GM21786 (cell line): ENCODE results near the gene DAO.
"Not testable (repeated sequence)": the region's sequence is repeated elsewhere in the genome, so short reads cannot be mapped to it uniquely, and the experiment has no call there.

ENCODE experiments used
- ATAC-seq: cut with Tn5 transposase; IDR thresholded peaks from one replicate; pipeline ENCODE4 v1.9.1; 2021; ENCODE audit not compliant: unreplicated experiment

Gene DAO

DNA sequence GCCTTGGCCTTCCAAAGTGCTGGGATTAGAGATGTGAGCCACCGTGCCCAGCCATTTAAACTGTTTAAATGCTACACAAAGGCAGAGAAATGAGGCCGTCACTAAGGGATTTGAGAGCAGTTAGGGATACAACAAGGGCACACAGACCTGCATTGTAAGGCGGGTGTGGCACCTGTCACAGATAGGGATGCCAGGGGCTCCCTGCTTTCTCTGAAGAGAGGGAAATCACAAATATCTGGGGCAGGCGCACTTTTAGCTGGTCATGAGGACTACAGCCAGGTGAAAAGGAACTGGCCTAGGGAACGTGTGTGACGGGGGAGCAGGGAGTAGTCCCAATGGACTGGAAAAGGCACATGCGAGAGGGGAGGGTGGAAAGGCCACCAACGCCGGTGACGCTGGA, 32.2 kb upstream of the DAO start:
- ATAC-seq = no peak

DNA sequence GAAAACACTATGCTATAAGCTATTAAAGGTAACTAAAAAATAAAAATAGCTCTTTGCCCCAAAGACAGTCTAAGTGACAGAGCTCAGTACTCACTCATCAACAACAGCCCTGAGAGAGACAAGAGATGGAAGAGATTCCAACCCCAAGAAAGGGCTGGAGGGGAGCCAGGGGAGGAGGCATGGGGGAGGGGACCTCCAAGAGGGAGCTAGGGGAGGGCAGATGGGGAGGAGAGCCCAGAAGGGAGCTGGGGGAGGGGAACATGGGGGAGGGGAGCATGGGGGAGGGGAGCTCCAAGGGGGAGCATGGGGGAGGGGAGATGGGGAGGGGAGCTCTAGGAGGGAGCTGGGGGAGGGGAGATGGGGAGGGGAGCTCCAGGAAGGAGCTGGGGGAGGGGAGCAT, 30.2 kb upstream of the DAO start:
- no peak for ATAC-seq

DNA sequence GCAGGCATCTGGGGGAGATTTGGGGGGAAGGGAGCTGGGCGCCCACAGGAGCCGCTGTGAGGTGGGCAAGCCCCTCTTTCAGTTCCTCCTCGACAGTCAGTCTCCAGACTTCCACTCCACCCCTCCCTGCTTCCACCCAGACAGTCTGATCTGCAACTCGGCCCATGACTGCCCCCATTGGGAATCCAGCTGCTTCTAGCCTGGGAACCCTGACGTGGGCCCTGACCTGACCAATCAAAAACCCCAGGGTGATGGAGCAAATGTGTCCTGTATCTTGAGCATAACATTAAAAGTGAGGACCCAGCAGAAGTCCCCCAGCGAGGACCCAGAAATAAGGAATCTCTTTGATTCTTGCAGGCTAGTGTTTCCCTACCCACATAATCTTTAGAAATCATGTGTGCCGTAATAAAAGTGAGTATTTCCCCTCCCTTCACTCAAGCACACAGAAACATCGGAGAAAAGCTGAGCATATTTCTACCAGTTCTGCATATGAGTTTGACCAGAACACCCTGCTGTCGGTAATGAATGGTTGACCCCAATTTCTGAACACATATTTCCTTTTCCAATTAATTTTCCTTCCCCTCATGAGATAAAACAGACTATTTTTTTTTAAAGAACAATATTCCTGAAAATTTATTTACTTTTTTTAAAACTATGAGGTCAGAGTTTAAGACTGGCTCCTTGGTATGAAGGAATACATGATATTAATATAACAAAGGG, 28.9 kb upstream of the DAO start:
- ATAC-seq = peak; percentile 74

DNA sequence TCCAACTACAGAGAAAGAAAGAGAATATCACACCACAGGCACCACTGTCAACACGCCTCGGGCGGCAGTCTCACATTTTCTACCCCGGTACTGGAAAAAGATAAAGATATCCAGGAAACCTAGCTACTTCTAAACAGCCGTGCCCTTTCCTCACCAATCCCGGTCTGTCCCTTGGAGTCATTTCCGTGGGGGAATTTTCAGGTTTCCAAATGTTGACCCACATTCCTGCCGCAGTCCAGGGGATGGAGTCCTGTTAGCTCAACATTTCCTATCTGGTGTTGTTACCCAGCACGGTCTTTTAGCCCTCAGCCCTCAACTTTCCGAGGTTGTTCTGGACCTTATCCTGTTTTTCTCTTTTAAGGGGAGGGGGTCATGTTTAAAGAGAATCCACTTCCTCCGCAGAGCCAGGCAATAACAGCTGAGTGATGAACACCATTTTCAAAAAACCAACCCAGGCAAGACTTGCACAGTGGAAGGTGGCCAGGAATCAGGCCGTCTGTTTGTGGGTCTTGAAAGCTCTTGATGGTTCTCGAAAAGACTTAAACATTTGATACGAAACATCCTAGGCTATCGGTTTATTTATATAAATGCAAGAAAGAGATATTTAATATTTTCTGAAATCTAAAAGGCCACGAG, 27.1 kb upstream of the DAO start:
- ATAC-seq = no peak

- no peak for ATAC-seq
Observed at GRCh38 chr12:108853426-108853825, 26.5 kb upstream of the DAO start.

GRCh38 chr12:108853981-108854446, 25.9 kb upstream of the DAO start:
- no peak for ATAC-seq

DNA sequence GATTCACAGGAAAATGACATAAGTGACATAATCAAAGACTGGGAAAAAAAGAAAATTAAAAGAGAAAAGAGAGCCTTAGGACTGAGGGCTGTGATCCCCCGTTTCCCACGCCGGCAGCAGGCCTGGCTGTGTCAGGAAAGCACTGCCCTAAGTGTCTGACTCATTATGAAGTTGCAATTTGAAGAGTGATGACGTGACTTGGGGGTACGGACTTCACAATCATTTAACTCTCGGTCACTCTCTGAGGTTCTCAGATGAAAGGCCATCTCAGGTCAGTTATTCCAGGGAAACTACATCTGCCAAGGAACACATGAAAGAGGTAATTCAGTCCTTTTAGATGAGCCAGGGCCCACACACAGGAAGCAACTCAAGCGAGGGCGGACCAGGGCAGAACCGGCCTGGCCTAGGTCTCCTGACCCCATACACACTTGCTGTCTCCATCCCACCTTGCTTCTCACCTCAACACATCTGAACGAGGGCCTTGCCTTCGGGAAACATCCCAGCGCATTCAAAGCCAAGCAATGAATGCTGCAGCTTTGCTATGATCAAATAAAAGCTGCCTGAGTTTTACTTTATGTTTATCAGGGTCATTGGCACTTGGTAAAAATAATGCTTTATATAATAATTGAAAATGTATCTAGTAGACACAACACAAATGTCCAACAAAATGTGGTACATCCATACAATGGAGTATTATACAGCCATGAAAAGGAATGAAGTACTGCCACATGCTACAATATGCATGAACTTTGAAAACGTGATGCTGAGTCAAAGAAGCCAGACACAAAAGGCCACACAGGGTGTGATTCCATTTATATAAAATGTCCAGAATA, 25.2 kb upstream of the DAO start:
- no peak for ATAC-seq

GRCh38 chr12:108855284-108856169, 24.4 kb upstream of the DAO start:
- no peak for ATAC-seq

GRCh38 chr12:108856170-108856427, 23.8 kb upstream of the DAO start:
- ATAC-seq = no peak

DNA sequence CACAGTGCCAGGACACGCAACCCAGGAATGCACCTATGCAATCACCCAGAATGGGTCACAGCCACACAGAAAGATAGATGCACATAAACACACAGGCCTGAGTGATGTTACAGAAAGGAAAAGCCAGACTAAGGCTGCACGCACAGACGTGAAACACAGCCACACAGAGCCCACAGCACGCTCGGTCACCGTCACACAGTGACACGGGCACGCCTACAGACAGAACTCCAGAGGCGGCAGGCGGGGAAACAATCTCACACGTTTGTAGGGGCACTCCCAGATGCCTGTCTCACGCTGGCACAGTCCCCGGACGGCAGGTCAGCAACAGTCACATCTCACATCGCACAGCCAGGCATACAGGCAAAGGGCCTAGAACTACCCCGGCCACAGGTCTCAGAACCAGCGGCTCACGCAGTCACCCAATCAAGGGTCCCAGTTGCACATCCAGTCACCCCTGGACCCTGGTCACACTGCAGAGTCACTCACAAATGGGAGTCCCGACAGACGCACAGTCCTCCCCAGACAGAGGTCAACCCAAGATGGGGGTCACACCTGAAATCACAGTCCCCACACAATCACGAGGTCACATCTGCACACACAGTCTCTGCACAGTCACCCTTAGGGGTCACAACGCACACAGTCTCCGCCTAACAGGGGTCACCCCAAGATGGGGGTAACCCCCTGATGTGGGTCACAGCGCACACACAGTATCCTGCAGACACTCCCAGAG, 23.3 kb upstream of the DAO start:
- ATAC-seq = peak; percentile 28

DNA sequence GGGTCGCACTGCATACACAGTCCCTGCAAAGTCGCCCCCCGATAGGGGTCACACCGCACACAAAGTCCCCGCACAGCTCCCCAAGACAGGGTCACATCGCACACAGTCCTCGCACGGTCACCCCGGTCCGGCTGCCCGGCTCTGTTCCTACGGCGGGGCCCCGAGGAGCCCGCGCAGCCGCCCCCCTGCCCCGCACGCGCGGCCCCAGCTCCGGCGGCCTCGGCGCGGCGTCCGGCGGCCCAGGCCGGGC, 22.8 kb upstream of the DAO start:
- no peak for ATAC-seq

DNA sequence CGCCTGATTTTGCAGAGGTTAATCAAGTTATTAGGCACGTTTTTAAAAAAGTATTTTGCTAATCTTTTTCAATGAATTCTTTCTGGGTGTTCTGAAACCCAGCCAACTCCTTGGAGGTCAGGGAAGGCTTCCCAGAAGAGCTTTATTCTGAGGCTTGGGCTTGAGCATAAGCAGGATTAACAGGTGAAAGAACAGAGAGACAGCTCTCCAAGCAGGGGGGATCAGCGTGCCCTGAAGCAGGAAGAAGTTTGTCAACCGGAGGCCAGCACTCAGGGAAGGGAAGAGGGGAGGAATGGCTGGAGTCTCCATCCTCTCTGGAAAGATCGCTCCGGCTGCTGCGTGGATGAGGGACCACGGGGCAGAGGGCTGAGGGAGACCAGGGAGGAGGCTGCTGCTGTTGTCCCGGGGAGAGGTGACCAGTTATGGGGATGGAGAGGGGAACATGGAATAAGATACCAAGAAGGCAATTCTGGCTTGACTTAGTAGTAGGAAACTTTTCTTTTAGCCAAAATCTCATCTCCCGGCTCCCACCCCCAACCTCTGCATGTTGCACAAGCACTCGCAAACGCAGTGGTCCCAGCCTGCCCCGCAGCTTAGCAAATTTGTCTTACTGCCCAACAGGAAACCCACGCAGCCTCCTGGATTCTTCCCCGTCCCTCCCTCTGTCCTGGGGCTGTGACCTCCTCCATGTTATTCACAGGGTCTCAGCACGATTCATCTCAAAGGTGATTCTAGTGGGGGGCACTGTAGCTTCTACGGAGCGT, 21.4 kb upstream of the DAO start:
- ATAC-seq = no peak

- ATAC-seq = not testable (repeated sequence)
Observed at GRCh38 chr12:108859141-108859922, 20.6 kb upstream of the DAO start.

DNA sequence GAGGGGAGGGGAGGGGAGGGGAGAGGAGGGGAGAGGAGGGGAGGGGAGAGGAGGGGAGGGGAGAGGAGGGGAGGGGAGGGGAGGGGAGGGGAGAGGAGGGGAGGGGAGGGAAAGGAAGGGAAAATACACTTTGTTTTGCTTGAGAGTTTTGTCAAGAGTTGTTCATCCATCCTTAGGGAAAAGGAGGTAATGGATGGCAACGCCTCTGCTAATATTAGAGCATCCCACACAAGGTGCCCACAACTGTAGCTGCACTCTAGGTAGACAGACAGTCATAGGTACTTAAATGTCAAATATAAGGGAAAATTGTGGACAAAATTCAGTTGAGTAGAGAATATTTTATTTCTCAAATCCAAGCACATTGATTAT, 20.0 kb upstream of the DAO start:
- no peak for ATAC-seq

DNA sequence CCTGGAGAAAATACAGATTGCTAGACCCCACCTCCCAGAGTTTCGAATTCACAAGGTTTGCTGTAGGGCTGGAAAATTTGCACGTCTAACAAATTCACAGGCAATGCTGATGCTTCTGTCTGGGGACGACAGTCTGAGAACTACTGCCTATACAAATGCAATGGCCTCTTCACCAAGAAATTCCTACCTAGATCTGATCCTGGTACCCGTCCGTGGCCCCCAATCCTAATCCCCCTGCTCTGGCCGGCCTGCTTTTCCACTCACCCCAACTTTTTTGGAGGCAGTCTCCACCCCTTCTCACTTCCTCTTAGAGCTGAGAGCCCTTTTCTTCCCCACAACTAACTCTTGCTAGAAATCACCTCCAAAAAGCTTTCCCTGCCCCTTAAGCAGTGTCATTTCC, 19.4 kb upstream of the DAO start:
- ATAC-seq = no peak

DNA sequence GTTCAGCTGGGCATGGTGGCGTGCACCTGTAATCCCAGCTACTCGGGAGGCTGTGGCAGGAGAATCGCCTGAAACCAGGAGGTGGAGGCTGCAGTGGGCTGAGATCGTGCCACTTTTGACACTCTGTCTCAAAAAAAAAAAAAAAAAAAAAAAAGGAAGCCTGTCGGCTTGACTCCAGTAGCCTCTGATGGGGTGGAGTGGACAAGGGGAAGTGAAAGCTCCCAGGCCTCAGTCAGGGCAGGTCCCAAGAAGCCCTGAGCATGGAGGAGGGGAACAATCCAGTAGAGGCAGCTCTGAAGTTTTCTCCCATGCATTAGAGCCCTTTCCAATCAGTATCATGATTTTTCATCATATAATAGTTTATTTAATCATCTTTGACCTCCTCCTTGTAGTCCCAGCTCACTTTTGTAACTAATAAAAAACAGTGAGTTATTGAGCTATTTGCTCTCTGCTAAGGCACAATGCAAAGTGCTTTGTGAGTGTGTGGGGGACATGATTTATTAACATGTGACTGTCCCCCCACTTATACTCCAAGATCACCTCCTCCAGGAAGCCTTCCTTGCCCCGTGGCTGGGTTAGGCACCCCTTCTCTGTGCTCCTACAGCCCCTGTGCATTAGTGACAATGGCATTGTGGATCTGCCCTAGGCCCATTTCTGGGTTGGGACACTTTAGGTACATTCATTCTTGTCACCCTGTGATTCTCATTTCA, 17.9 kb upstream of the DAO start:
- peak; percentile 26 for ATAC-seq

DNA sequence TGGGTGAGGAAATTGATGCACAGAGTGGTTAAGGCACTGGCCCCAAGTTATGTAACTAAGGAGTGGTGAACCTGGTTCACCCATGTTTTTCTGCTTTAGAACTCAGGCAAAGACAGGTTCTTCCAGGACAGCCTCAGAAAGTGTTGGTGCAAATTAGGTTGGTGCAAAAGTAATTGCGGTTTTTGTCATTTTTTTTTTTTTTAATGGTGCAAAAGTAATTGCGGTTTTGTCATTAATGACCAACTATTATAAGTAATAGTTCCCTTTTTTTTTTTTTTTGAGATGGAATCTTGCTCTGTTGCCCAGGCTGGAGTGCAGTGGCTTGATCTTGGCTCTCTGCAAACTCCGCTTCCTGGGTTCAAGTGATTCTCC, 17.3 kb upstream of the DAO start:
- no peak for ATAC-seq

- ATAC-seq = no peak
Observed at GRCh38 chr12:108865169-108865568, 14.7 kb upstream of the DAO start.

DNA sequence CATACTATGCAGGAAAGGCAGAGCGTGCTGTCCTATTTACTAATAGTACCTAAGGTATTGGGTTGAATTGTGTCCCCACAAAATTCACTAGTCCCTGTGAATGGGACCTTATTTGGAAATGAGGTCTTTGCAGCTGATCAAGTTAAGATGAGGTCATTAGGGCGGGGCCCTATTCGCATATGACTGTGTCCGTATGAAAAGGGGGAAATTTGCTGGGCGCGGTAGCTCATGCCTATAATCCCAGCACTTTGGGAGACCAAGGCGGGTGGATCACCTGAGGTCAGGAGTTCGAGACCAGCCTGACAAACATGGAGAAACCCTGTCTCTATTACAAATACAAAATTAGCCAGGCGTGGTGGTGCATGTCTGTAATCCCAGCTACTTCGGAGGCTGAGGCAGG, 13.8 kb upstream of the DAO start:
- ATAC-seq = not testable (repeated sequence)
